ENCODE results near the gene THTPA.

DNA sequence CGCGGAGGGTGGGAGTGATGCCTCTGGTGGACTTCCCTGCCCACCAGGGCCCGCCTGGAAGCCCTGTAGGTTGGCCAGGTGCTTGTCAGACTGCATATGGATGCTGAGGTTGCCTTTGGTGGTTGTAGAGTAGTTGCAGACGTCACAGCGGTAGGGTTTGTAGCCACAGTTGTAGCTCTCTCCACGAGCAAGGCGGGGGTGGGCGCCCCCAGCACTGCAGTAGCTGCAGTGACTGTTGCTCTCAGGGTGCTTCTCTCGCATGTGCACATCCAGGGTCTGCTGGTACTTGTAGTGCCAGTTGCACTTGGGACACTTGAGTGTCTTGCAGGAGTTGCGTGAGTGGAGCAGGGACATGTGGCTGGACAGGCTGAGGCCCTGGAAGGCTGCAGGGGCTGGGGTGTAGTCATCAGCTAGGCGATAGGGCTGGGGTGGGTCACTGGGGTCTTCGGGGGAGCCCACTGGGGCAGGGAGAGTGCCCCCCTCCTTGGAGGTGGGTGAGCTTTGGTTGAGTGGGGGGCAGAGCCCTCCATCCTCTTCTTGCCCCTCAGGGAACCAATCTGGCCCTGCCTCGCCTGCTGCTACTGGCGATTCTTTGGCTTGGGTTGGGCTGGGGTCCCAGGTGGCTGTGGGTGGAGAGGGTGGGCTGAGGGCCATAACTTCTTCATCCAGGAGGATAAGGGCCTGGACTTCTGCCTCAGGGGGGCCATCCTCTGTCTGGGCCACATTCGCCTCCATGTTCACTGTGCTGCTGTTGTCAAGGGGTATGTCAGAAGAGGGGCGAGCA is 22.2 kb upstream of the THTPA start:
- no peak for TF ChIP-seq POLR2AphosphoS5 (IDR thresholded peaks at IDR 0.05)
- no peak for TF ChIP-seq CTCF (IDR thresholded peaks at IDR 0.05)
- TF ChIP-seq POLR2A (IDR thresholded peaks at IDR 0.05) = no peak
